Measurements from ENCODE around the gene DNAJC5.

DNA sequence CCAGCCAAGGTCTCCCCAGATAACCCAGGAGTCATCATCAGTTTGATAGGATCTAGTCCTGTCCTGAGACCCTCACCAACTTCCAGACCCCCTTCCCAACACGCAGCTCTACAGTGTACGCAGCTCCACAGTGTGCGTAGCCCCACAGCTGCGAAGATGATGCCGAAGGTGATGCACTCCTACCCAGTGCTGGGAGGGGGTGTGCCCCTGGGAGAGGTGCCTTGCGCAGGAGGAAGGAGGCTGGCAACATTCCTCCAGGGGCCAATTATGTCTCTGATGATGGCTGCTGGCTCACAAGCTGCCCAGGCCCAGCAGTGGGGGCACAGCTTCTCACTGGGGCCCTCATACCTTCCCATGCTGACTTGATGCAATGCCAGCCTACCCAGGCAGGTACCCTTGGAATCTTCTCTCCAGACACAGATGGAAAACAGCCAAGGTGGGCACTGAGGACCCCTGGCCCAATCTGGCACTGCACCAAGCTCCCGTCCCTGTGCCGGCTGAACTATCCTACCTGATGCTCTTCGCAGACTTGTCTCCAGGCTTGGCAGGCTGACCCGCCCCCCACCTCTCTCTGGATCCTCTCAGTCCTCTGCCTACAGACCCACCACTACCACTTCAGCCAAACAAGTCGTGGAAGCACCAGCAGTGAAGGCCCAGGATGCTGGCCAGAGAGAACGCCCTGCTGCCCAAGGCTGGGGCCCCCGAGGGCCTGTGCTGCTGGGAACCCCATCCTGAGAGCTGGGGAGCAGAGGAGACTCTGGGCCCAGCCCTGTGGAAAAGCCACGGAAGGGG, 73.4 kb downstream of the DNAJC5 start:
- TF ChIP-seq YY1 (IDR thresholded peaks at IDR 0.05; ENCODE audit: insufficient read depth, insufficient read length) (no peak), ZNF274 (IDR thresholded peaks at IDR 0.05; ENCODE audit: low read depth, low read length) (no peak)
